ENCODE results near the gene VNN1. TPM values are rescaled to one million over a fixed set of nuclear protein-coding genes. Genes with fewer than 3 reads are reported as not detected.

Gene VNN1
- total and polyA plus RNA-seq, 2 donors (not counting 1 experiment from before 2014, with no cell fraction given) = not detected

- peak overlapping the region; percentile 73 for H3K27ac ChIP-seq (ENCODE audit: insufficient read depth, low read length)
- peak; percentile 55 to 95 for DNase-seq (ENCODE audit: low read depth in 2 of 2)
- H3K36me3 ChIP-seq (ENCODE audit: control insufficient read depth, insufficient read depth, low read length) = no peaks in the 10 kb centered on the region
- H3K4me1 ChIP-seq (ENCODE audit: control insufficient read depth, extremely low read depth, insufficient read depth, low read length) = peaks cover 4% of the 10 kb centered on the region
- TF ChIP-seq EZH2 (IDR thresholded peaks at IDR 0.05; ENCODE audit: low read length, missing control alignments) = no peak
- no peak for TF ChIP-seq CTCF (conservative IDR thresholded peaks at IDR 0.05 in 1 of 2, IDR thresholded peaks at IDR 0.05 in 1 of 2; ENCODE audit: low read depth in 1 of 2, low read length in 2 of 2)
- H3K27me3 ChIP-seq (ENCODE audit: control insufficient read depth, insufficient read depth, low read length) = no peaks in the 10 kb centered on the region
- no peak overlapping the region for H2AFZ ChIP-seq (ENCODE audit: low read length)
- no peak overlapping the region for H3K9ac ChIP-seq (ENCODE audit: insufficient read depth, low read length)
- H4K20me1 ChIP-seq (ENCODE audit: control insufficient read depth, extremely low read depth, insufficient read depth, low read length) = no peaks in the 10 kb centered on the region
- H3K79me2 ChIP-seq (ENCODE audit: control insufficient read depth, insufficient read depth, low read length) = no peaks in the 10 kb centered on the region
- H3K4me2 ChIP-seq (ENCODE audit: extremely low read depth, insufficient read depth, low read length) = peak overlapping the region; percentile 48
- H3K4me3 ChIP-seq (replicated peaks in 1 of 4; ENCODE audit: control extremely low read depth in 1 of 4, insufficient read depth in 1 of 4, low read depth in 3 of 4, low read length in 4 of 4) = no peak overlapping the region
- H3K9me3 ChIP-seq (ENCODE audit: control insufficient read depth, insufficient read depth, low read depth, low read length) = no peaks in the 10 kb centered on the region
Observed at GRCh38 chr6:132730560-132730959, 16.7 kb upstream of the VNN1 start.

DNA sequence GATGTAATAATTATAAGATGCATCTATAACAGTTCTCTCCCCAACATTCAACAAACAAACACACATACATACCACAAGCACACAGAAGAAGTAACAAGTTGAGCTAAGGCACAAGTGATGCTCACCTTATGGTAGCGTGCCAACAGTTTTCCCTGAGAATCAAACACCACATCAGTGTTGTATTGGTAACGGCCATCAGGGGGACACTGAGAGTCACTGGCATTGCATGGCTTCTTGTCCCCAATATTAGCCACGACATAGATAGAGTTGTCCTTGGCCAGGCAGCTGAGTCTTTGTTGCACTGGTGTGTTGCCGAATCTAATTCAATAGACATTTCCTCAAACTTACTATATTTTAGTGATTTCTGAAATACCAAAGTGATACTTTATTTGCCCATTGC lies 14.8 kb upstream of the VNN1 start:
- Histone ChIP-seq H3K4me2 (ENCODE audit: extremely low read depth, insufficient read depth, low read length) (no peak overlapping the region), H3K27me3 (ENCODE audit: control insufficient read depth, insufficient read depth, low read length) (no peaks in the 10 kb centered on the region), H3K27ac (ENCODE audit: insufficient read depth, low read length) (no peak overlapping the region), H3K9ac (ENCODE audit: insufficient read depth, low read length) (no peak overlapping the region), H2AFZ (ENCODE audit: low read length) (no peak overlapping the region), H3K79me2 (ENCODE audit: control insufficient read depth, insufficient read depth, low read length) (no peaks in the 10 kb centered on the region), H3K4me3 (replicated peaks in 1 of 4; ENCODE audit: control extremely low read depth in 1 of 4, insufficient read depth in 1 of 4, low read depth in 3 of 4, low read length in 4 of 4) (no peak overlapping the region), H3K36me3 (ENCODE audit: control insufficient read depth, insufficient read depth, low read length) (no peaks in the 10 kb centered on the region), H4K20me1 (ENCODE audit: control insufficient read depth, extremely low read depth, insufficient read depth, low read length) (no peaks in the 10 kb centered on the region), H3K9me3 (ENCODE audit: control insufficient read depth, insufficient read depth, low read depth, low read length) (no peaks in the 10 kb centered on the region), H3K4me1 (ENCODE audit: control insufficient read depth, extremely low read depth, insufficient read depth, low read length) (peaks cover 4% of the 10 kb centered on the region)
- no peak for DNase-seq (ENCODE audit: low read depth in 2 of 2)
- no peak for TF ChIP-seq CTCF (conservative IDR thresholded peaks at IDR 0.05 in 1 of 2, IDR thresholded peaks at IDR 0.05 in 1 of 2; ENCODE audit: low read depth in 1 of 2, low read length in 2 of 2)
- no peak for TF ChIP-seq EZH2 (IDR thresholded peaks at IDR 0.05; ENCODE audit: low read length, missing control alignments)

- Histone ChIP-seq H2AFZ (ENCODE audit: low read length) (no peak overlapping the region), H3K27ac (ENCODE audit: insufficient read depth, low read length) (no peak overlapping the region), H3K9me3 (ENCODE audit: control insufficient read depth, insufficient read depth, low read depth, low read length) (no peaks in the 10 kb centered on the region), H3K9ac (ENCODE audit: insufficient read depth, low read length) (no peak overlapping the region), H3K79me2 (ENCODE audit: control insufficient read depth, insufficient read depth, low read length) (no peaks in the 10 kb centered on the region), H3K4me1 (ENCODE audit: control insufficient read depth, extremely low read depth, insufficient read depth, low read length) (peaks cover 4% of the 10 kb centered on the region), H3K4me3 (replicated peaks in 1 of 4; ENCODE audit: control extremely low read depth in 1 of 4, insufficient read depth in 1 of 4, low read depth in 3 of 4, low read length in 4 of 4) (no peak overlapping the region), H3K4me2 (ENCODE audit: extremely low read depth, insufficient read depth, low read length) (no peak overlapping the region), H3K36me3 (ENCODE audit: control insufficient read depth, insufficient read depth, low read length) (no peaks in the 10 kb centered on the region), H3K27me3 (ENCODE audit: control insufficient read depth, insufficient read depth, low read length) (no peaks in the 10 kb centered on the region), H4K20me1 (ENCODE audit: control insufficient read depth, extremely low read depth, insufficient read depth, low read length) (no peaks in the 10 kb centered on the region)
- no peak for DNase-seq (ENCODE audit: low read depth in 2 of 2)
- TF ChIP-seq CTCF (conservative IDR thresholded peaks at IDR 0.05 in 1 of 2, IDR thresholded peaks at IDR 0.05 in 1 of 2; ENCODE audit: low read depth in 1 of 2, low read length in 2 of 2) (no peak), EZH2 (IDR thresholded peaks at IDR 0.05; ENCODE audit: low read length, missing control alignments) (no peak)
Observed at GRCh38 chr6:132726608-132726975, 12.7 kb upstream of the VNN1 start.
